C4-2B (cell line): Measurements from ENCODE around the gene GLI3.
A peak's percentile ranks its signal among the peaks of the same experiment; 100 is the strongest.

Experiments used
- H3K27ac ChIP-seq: fragments of 450-650 bp; 2 replicates; pipeline ENCODE4 v1.5.1; 2017
- CTCF ChIP-seq: fragments of 450-650 bp; conservative IDR thresholded peaks from 2 replicates; pipeline ENCODE4 v1.5.1; 2017; ENCODE audit warnings: mild to moderate bottlenecking
- ZFX ChIP-seq: fragments of 450-650 bp; IDR thresholded peaks from 2 replicates; pipeline ENCODE4 v1.6.1; 2017

GLI3 gene

DNA sequence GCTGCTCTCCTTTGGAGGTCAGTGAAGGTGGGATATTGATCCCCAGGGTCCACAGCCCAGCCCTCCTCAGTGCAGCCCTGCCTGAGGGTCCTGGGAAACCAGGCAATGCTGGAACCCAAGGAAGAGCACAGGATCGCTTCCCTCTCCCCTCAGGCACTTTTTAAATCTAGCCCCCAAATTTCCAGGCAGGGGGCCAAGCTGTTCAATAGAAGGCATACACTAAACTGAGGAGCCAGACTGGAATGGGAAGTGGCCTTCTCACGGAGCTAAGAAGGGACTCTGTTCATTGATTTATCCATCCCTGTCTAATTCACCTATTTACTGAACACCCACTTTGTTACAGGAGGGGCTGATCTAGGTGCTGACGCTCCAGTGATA lies 60.3 kb downstream of the GLI3 start:
- no peak for TF ChIP-seq CTCF
- TF ChIP-seq ZFX, result no peak
- peak overlapping the region; percentile 76 for H3K27ac ChIP-seq

DNA sequence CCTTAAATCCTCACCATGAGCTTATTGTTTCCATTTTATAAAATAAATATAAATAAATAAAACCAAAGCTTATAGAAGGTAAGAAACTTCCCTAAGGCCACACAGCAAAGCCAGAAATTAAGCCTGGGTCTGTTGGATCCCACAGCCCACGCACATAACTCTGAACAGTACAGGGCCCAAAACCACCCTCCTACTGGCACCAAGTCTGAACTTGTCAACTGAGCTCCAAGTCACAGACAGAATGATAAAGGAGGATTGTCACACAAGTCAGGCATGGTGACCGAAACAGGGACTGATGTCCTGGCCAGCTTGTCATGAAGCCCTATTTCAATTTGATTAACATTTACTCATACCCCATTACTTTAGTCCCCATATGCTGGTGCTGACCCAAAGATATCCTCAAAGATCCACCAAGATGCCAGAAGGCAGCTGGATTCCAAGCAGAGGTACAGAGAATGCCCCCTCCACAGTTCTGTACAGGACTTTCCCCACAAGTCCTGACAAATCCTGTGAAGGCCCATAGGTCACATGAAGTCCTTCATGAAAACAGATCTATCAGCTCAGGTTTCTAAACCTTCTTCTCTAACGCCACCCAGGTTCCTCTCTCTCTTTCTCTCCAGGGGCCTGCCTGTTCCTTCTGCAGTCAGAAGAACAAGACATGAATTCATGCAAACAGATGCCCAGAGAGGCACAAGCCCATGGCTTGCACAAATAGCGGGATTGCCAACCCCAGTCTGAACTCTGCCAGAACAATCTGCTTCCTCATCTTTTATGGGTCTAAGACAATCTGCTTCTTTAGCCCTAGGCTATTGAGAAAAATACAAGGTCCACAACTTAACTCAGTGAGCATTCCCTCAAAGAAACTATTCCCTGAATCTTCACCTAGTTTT lies 60.9 kb downstream of the GLI3 start:
- TF ChIP-seq CTCF, result no peak
- no peak for TF ChIP-seq ZFX
- H3K27ac ChIP-seq, result peak overlapping the region; percentile 76

GRCh38 chr7:42174391-42174912 lies 62.6 kb downstream of the GLI3 start:
- no peak overlapping the region for H3K27ac ChIP-seq
- no peak for TF ChIP-seq CTCF
- no peak for TF ChIP-seq ZFX

GRCh38 chr7:42170724-42171123 lies 66.3 kb downstream of the GLI3 start:
- TF ChIP-seq CTCF (no peak), ZFX (no peak)
- H3K27ac ChIP-seq, result no peak overlapping the region

DNA sequence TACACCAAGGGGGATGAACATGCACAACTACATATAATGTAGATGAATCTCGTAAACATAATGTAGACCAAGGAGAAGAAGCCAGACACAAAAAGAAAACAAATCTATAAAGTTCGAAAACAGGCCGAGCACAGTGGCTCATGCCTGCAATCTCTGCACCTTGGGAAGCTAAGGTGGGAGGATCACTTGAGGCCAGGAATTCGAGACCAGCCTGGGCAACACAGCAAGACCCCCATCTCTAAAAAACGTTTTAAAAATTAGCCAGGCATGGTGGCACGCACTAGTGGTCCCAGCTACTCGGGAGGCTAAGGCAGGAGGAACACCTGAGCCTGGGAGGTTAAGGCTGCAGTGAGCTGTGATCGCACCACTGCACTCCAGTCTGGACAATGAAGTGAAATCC lies 68.5 kb downstream of the GLI3 start:
- TF ChIP-seq CTCF, result no peak
- TF ChIP-seq ZFX, result no peak
- no peak overlapping the region for H3K27ac ChIP-seq

DNA sequence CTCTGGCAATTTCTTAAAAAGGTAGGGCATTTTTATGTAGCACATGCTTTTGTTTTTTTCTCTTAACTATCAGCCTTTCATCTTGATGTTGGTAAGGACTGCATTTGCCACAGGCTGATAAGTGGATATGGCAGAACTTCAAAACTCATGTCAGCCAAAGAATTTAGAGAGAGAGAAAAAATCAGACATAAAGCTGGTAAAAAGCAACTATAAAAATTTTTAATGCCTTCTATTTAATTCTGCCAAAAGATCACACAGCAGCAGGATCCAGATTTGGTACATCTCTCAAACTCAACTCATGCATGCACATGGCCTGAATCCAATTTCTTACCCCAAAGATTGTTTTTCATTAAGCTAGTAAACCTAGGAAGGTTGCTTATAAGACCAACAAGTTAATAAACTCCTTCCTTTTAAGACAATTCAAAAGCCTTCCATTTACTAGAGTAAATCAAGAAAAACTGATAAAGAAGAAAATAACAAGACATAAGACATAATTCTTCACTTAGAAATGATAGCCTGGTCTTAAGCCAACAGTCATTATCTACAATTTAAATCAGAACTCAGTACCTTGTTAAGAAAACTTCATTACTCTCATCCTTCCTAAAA lies 69.3 kb downstream of the GLI3 start:
- H3K27ac ChIP-seq, result no peak overlapping the region
- TF ChIP-seq ZFX (no peak), CTCF (no peak)

DNA sequence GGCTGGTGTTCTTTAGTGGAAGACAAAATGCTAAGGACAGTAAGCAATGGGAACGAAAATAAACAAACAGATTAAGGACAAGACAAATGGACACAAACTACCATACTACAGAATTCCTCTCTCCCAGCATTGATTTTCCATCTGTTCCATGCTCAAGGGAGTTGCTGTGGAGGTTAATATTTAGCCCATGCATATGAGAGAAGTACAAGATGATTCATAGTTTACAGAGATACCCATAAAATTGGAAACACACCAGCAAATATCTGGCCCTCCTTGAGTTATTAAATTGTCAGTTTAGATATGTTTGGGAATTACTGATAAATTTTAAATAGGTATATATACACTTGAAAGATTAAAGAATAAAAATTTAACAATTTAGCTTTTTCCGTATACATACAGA lies 69.8 kb downstream of the GLI3 start:
- no peak for TF ChIP-seq CTCF
- no peak for TF ChIP-seq ZFX
- H3K27ac ChIP-seq, result peak overlapping the region; percentile 28; the same call in 1 of the 2 replicates
